Glutamatergic neuron (in vitro differentiated cells): Measurements from ENCODE around the gene ORAI2. TPM values are rescaled to one million over a fixed set of nuclear protein-coding genes. Genes with fewer than 3 reads are reported as not detected.
"Not testable (repeated sequence)": the region's sequence is repeated elsewhere in the genome, so short reads cannot be mapped to it uniquely, and the experiment has no call there.

Experiments used
- DNase-seq: peaks from one replicate; pipeline ENCODE4 v3.0.0; 2022
- H3K27ac Mint-ChIP-seq: one replicate; pipeline ENCODE4 v1.8.0; 2020; ENCODE audit warnings: mild to moderate bottlenecking, mixed read lengths, inconsistent platforms; ENCODE audit not compliant: unreplicated experiment
- H3K27me3 Mint-ChIP-seq: one replicate; pipeline ENCODE4 v1.8.0; 2020; ENCODE audit warnings: mild to moderate bottlenecking, moderate library complexity, mixed read lengths, inconsistent platforms; ENCODE audit not compliant: unreplicated experiment
- H3K36me3 Mint-ChIP-seq: one replicate; pipeline ENCODE4 v1.8.0; 2020; ENCODE audit warnings: mild to moderate bottlenecking, mixed read lengths, inconsistent platforms; ENCODE audit not compliant: unreplicated experiment
- H3K4me1 Mint-ChIP-seq: one replicate; pipeline ENCODE4 v1.8.0; 2020; ENCODE audit warnings: mild to moderate bottlenecking, low read depth, mixed read lengths, inconsistent platforms; ENCODE audit not compliant: unreplicated experiment
- H3K4me3 Mint-ChIP-seq: one replicate; pipeline ENCODE4 v1.8.0; 2020; ENCODE audit warnings: mild to moderate bottlenecking, mixed read lengths, inconsistent platforms; ENCODE audit not compliant: unreplicated experiment
- H3K9me3 Mint-ChIP-seq: one replicate; pipeline ENCODE4 v1.8.0; 2020; ENCODE audit warnings: mild to moderate bottlenecking, moderate library complexity, mixed read lengths, inconsistent platforms; ENCODE audit not compliant: unreplicated experiment
- microRNA-seq: library from miRNA; unstranded; fragments of <30 nt; microRNA quantifications from one replicate; pipeline ENCODE4, GENCODE V29; 2020; ENCODE audit not compliant: unreplicated experiment
- total RNA-seq: library from RNA; stranded (reverse); fragmentation: NEBNext Ultra II Directional; extraction: Animal tissue kit (Norgen Biotek cat#: 25700); gene quantifications from one replicate; pipeline ENCODE4 v1.2.1, GENCODE V29; 2021; ENCODE audit not compliant: unreplicated experiment

Gene ORAI2
- total RNA-seq, 1 donor from 2014 or later: 31.8 TPM

DNA sequence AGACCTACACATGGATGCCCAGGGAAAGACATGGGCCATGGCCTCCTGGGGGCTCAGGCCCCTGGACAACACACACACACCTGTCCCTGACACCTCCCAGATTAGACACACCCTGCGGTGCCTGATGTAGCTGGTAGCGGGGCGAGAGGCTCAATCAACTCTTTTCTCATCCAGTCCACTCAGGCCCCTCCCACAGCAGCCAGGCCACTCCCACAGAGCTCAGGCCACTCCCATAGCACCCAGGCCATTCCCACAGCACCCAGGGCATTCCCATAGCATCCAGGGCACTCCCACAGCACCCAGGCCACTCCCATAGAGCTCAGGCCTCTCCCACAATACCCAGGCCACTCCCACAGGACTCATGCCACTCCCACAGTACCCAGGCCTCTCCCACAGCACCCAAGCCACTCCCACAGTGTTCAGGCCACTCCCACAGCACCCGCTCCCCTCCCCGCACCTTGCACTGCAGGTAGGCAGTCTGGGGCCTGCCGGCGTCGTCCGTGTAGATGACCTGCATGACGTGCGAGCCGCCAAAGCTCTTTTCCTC lies 57.2 kb downstream of the ORAI2 start:
- not testable (repeated sequence) for H3K4me1 Mint-ChIP-seq, H3K36me3 Mint-ChIP-seq, H3K27me3 Mint-ChIP-seq, H3K4me3 Mint-ChIP-seq, H3K27ac Mint-ChIP-seq, H3K9me3 Mint-ChIP-seq
- DNase-seq: peak; percentile 14

DNA sequence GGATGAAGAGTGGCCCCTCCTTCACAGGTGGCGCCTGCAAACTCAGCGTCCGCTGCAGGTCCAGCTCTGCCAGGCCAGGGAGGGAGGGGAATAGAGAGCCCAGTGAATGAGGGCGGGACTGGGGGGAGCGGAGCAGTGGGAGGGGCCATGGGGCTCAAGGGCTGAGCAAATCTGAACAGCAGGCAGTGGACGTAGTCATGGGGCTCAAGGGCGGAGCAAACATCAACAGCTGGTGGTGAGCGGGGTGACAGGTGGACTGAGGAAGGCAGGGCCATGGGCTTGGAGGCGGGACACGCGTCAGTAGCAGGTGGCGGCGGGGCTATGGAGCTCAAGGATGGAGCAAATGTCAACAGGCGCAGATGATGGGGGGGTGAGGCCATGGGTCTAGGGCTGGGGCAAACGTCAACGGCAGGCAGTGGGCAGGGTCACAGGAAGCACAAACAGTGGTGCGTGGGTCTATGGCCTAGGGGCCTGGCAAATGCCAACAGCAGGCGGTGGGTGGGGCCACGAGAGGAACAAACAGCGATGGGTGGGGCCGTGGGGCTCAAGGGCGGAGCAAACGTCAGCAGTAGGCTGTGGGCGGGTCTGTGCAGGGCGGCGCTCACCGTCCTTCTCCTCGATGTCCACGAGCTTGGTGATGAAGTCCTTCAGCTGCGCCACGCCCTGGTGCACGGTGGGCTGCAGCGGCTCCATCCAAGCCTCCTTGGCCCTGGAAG lies 60.0 kb downstream of the ORAI2 start:
- not testable (repeated sequence) for H3K36me3 Mint-ChIP-seq, H3K4me3 Mint-ChIP-seq, H3K9me3 Mint-ChIP-seq, H3K27ac Mint-ChIP-seq, H3K27me3 Mint-ChIP-seq, H3K4me1 Mint-ChIP-seq, DNase-seq

DNA sequence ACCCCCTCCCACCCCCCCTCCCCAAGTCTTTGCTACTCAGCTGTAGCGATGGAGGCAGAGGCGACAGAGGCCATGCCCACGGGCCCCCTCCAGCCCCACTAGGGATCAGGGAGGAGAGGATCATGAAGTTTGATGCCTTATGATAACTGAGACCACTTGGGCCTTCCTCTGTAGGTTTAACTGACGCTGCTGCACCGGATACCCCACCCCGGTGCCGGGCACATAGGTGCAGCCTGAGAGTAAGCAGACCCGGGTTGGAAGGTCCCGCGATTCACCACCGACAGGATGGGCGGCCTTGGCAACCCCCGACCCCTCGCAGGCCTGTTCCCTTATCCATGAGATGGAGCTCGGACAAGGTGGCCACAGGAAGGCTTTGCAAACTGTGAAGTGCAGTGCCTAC lies 60.7 kb downstream of the ORAI2 start:
- H3K36me3 Mint-ChIP-seq, H3K27me3 Mint-ChIP-seq, H3K9me3 Mint-ChIP-seq, H3K27ac Mint-ChIP-seq, H3K4me3 Mint-ChIP-seq, H3K4me1 Mint-ChIP-seq: not testable (repeated sequence)
- DNase-seq: peak; percentile 8

DNA sequence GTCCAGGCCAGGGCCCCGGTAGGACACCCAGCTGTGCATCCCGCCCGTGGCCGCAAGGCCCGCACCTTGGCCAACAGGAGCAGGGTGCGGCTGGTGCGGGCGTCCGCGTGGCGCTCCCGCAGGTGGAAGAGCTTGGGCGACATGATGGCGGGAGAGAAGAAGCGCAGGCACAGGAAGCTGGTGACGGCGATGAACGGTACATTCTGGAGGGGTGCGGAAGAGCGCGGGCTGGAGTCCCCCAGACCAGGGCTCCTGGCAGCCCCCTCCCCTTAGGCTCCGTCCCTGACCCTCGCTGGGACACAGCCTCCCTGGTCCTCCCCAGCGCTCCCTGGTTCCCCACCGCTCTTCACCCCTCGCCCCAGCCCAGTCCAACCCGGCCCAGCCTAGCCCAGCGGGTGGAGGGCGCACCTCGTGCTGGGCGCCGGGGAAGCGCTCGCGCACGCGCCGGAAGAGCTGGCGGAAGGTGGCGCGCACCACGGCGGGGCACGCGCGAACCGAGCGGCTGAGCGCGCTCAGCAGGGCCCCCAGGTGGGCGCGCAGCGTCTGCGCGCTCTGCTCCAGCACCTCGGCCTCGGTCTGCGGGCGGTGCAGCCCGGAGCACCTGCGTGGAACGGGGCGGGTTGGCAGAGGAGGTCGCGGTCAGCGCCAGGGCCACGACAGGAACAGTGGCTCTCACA lies 61.2 kb downstream of the ORAI2 start:
- DNase-seq, H3K4me1 Mint-ChIP-seq, H3K27ac Mint-ChIP-seq, H3K9me3 Mint-ChIP-seq, H3K4me3 Mint-ChIP-seq, H3K36me3 Mint-ChIP-seq, H3K27me3 Mint-ChIP-seq: not testable (repeated sequence)

DNA sequence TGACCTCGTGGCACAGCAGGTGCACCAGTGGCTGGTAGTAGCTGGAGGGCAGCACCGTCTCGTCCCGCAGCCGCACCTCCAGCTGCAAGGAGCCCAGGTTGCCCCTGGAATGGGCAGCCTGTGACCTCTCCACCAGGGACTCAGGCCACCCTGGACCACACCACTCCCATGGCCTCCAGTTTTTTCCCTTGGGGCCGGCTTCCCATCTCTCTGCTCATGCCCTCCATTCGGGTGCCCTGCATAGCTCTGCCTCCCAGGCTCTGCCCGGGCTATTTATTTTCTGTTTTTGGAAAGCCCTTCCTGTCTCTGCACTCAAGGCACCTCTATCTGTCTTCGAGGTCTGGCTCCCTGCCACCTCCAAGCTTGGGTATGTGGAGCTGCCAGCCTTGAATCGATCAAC lies 63.5 kb downstream of the ORAI2 start:
- not testable (repeated sequence) for H3K27me3 Mint-ChIP-seq, H3K9me3 Mint-ChIP-seq, H3K4me3 Mint-ChIP-seq, H3K27ac Mint-ChIP-seq, H3K36me3 Mint-ChIP-seq, H3K4me1 Mint-ChIP-seq, DNase-seq

DNA sequence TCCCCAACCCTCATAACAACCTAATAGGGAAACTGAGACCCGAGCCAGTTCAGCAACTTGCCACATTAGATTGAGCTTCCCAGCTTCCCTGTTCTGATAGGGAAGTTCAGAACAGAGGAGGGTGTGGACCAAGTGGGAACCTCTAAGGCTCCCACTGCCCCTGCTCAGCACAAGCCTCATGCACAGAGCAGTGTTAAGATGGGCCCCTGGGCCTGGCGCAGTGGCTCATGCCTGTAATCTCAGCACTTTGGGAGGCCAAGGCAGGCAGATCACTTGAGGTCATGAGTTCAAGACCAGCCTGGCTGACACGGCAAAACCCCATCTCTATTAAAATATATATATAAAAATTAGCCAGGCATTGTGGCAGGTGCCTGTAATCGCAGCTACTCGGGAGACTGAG lies 63.9 kb downstream of the ORAI2 start:
- H3K4me1 Mint-ChIP-seq, H3K4me3 Mint-ChIP-seq, DNase-seq, H3K27me3 Mint-ChIP-seq, H3K9me3 Mint-ChIP-seq, H3K27ac Mint-ChIP-seq, H3K36me3 Mint-ChIP-seq: not testable (repeated sequence)

DNA sequence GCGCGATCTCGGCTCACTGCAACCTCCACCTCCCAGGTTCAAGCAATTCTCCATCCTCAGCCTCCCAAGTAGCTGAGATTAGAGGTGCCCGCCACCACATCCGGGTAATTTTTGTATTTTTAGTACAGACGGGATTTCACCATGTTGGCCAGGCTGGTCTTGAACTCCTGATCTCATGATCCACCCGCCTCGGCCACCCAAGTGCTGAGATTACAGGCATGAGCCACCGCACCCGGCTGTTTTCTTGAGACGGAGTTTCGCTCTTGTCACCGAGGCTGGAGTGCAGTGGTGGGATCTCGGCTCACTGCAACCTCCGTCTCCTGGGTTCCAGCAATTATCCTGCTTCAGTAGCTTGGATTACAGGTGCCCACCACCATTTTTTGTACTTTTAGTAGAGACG lies 64.9 kb downstream of the ORAI2 start:
- H3K27ac Mint-ChIP-seq, H3K4me3 Mint-ChIP-seq, H3K9me3 Mint-ChIP-seq, DNase-seq, H3K4me1 Mint-ChIP-seq, H3K36me3 Mint-ChIP-seq, H3K27me3 Mint-ChIP-seq: not testable (repeated sequence)

DNA sequence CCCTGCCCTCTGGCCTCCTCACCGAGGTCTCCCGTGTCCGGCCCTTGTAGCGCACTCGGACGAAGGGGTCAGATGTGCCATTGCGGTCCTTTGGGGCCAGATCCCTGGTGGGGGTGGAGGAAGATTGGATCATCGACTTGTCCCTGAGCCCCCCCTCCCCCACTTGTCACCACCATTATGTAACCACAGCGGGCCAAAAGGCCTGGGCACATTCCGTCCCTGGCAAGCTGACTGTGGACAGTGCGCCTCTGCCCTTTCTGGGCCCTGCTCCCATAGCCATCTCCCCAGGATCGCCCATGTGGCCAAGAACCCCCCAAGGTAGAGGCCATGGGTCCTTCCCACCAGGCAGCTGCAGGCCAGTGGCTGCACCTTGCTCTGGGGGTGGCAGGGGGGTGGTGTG lies 69.8 kb downstream of the ORAI2 start:
- DNase-seq, H3K36me3 Mint-ChIP-seq, H3K27me3 Mint-ChIP-seq, H3K27ac Mint-ChIP-seq, H3K4me3 Mint-ChIP-seq, H3K9me3 Mint-ChIP-seq, H3K4me1 Mint-ChIP-seq: not testable (repeated sequence)

DNA sequence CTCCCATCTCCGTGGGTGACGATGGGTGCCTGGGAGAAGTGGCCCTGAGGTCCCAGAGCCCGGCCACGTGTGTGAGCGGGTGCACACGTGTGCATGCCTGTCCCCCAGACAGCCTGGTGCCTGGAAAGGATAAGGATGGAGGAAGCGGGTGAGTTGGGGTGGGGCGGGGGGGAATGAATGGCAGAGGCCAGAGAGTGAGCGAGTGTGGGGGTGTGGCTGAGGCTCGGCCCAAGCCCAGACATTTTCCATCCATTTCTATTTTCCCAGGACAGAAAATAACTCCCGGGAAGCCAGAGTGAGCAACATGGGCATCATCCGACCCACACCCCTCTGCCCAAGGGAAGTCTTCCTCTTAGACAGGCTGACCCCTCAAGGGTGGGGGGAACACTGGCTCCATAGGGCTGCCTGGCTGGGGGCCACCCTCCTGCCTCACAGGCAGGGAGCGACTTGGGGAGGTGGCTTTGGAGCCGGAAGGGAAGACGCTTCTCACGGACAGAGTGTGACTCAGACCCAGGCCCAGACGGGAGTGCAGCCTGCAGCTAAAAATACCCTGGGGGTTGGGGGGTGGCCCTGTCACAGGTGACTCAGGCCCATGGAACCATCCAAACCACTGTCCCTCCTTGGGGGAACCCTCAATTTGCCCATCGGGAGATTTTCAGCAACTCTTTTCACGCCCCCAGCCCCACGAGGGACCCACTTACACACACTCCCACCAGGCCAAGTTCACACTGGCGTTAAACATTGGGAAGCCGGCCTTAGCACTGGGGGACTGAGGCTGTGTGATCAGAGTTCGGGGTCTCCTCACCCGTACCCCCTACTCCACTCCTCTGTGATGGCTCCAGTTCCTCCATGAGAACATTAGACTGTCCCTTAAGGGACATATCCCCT lies 72.2 kb downstream of the ORAI2 start:
- H3K9me3 Mint-ChIP-seq, H3K36me3 Mint-ChIP-seq, H3K4me1 Mint-ChIP-seq, H3K27me3 Mint-ChIP-seq, H3K27ac Mint-ChIP-seq, H3K4me3 Mint-ChIP-seq, DNase-seq: not testable (repeated sequence)

Small RNA genes lying within 50 kb of the gene (microRNA-seq; reads per million reads assigned to microRNA genes)
- gene MIR4467: 14.6 reads per million, percentile 54 among the genes with 10 or more reads in this experiment
- gene MIR5090: 7.7 reads per million, percentile 42 among the genes with 10 or more reads in this experiment
- not detected for gene MIR548O

Other genes with a start within 250 kb of the ORAI2 start
- 11.6 TPM for gene SH2B2, start 146.7 kb upstream of the ORAI2 start, total RNA-seq
- gene SPDYE6, start 77.1 kb upstream of the ORAI2 start, total RNA-seq: not detected
- gene PRKRIP1, start 37.2 kb upstream of the ORAI2 start, total RNA-seq: 31.0 TPM
- gene ALKBH4, start 31.3 kb downstream of the ORAI2 start, total RNA-seq: 9.8 TPM
- 37.0 TPM for gene LRWD1, start 31.4 kb downstream of the ORAI2 start, total RNA-seq
- gene POLR2J, start 45.3 kb downstream of the ORAI2 start, total RNA-seq: 28.4 TPM
- 40.1 TPM for gene RASA4B, start 84.2 kb downstream of the ORAI2 start, total RNA-seq
- 11.4 TPM for gene UPK3BL2, start 110.1 kb downstream of the ORAI2 start, total RNA-seq
- not detected for gene SPDYE2, start 117.7 kb downstream of the ORAI2 start, total RNA-seq
- 32.5 TPM for gene POLR2J3, start 139.0 kb downstream of the ORAI2 start, total RNA-seq
- gene RASA4, start 183.2 kb downstream of the ORAI2 start, total RNA-seq: 102 TPM
- 21.9 TPM for gene UPK3BL1, start 209.2 kb downstream of the ORAI2 start, total RNA-seq
- gene SPDYE2B, start 216.7 kb downstream of the ORAI2 start, total RNA-seq: not detected
- gene POLR2J2, start 238.1 kb downstream of the ORAI2 start, total RNA-seq: 13.4 TPM